B cell (primary cell): ENCODE measurements around the gene PHKA2. TPM values are rescaled to one million over a fixed set of nuclear protein-coding genes. Genes with fewer than 3 reads are reported as not detected.

ENCODE experiments used
- ATAC-seq: fragments of 200-7000 bp; cut with Tn5 transposase; one replicate; pipeline ENCODE4 v1.10.0; 2021; ENCODE audit warnings: low read depth, mild to moderate bottlenecking, moderate number of reproducible peaks, moderate library complexity
- CTCF ChIA-PET: fragments of 350-600 bp; sonication (Branson Sonifier 250); formaldehyde crosslinking; loops from one replicate; lab custom pipeline; 2021; ENCODE audit warnings: antibody characterized with exemption, inconsistent platforms; lab: Charles Lee
- POLR2A ChIA-PET: fragments of 350-600 bp; sonication (Branson Sonifier 250); formaldehyde crosslinking; loops from one replicate; lab custom pipeline; 2021; ENCODE audit warnings: antibody characterized with exemption; lab: Charles Lee
- DNase-seq: peaks from one replicate; pipeline ENCODE4 v3.0.0; 2013
- H2AFZ ChIP-seq: 2 replicates; pipeline ENCODE4 v1.6.1; 2012; ENCODE audit warnings: mild to moderate bottlenecking, low read depth, low read length; ENCODE audit not compliant: insufficient read depth, poor library complexity, severe bottlenecking
- H3K27ac ChIP-seq, 2 donors: 1 replicate in 1 of 2; 2 replicates in 1 of 2; pipeline ENCODE4 v1.5.1; 2012 to 2013; ENCODE audit warnings: low read length in 2 of 2, mild to moderate bottlenecking in 2 of 2, moderate library complexity in 1 of 2
- H3K27me3 ChIP-seq, 4 experiments: fragments of 200-600 bp in 1 of 4; sonication (generic) in 1 of 4; replicated peaks in 1 of 4; 1 replicate in 2 of 4; 2 replicates in 2 of 4; pipeline versions ENCODE4 v1.6.1 to v1.7.0; 2013 to 2016; ENCODE audit warnings: low read length in 3 of 4, mild to moderate bottlenecking in 2 of 4, mixed read lengths in 1 of 4, moderate library complexity in 1 of 4; ENCODE audit not compliant: insufficient read depth in 4 of 4, control insufficient read depth in 3 of 4; ENCODE audit errors: control extremely low read depth in 1 of 4
- H3K36me3 ChIP-seq, 2 experiments: replicated peaks in 1 of 2; 1 replicate in 1 of 2; 2 replicates in 1 of 2; pipeline versions ENCODE4 v1.6.1 to v1.7.1; 2013; ENCODE audit warnings: low read length in 1 of 2; ENCODE audit not compliant: insufficient read depth in 2 of 2, control insufficient read depth in 1 of 2; ENCODE audit errors: control extremely low read depth in 1 of 2, extremely low read depth in 1 of 2
- H3K4me1 ChIP-seq, 2 donors: fragments of 200-600 bp in 1 of 2; sonication (generic) in 1 of 2; 1 replicate in 1 of 2; 2 replicates in 1 of 2; pipeline versions ENCODE4 v1.5.1 to v1.6.1; 2013 to 2017; ENCODE audit warnings: low read length in 2 of 2; ENCODE audit not compliant: control insufficient read depth in 2 of 2, insufficient read depth in 2 of 2
- H3K4me2 ChIP-seq: replicated peaks from 2 replicates; pipeline ENCODE3; 2012; ENCODE audit warnings: mild to moderate bottlenecking, low read depth, low read length; ENCODE audit not compliant: poor library complexity, severe bottlenecking
- H3K4me3 ChIP-seq, 5 experiments: fragments of 200-600 bp in 1 of 5; sonication (generic) in 1 of 5; 1 replicate in 3 of 5; 2 replicates in 2 of 5; pipeline versions ENCODE4 v1.5.1 to v1.7.0; 2011 to 2016; ENCODE audit warnings: low read length in 4 of 5, mild to moderate bottlenecking in 4 of 5, low read depth in 2 of 5, control low read depth in 1 of 5, moderate library complexity in 1 of 5; ENCODE audit not compliant: insufficient read depth in 1 of 5; ENCODE audit errors: control extremely low read depth in 1 of 5, extremely low read depth in 1 of 5
- H3K79me2 ChIP-seq: fragments of 200-600 bp; sonication (generic); one replicate; pipeline ENCODE4 v1.6.0; 2016; ENCODE audit warnings: low read length; ENCODE audit not compliant: control insufficient read depth, insufficient read depth
- H3K9ac ChIP-seq: fragments of 200-600 bp; sonication (generic); 2 replicates; pipeline ENCODE4 v1.6.1; 2017; ENCODE audit warnings: mild to moderate bottlenecking, low read length, moderate library complexity
- H3K9me3 ChIP-seq, 3 donors: one replicate each; pipeline versions ENCODE4 v1.6.1 to v1.7.1; 2013; ENCODE audit warnings: low read length in 2 of 3; ENCODE audit not compliant: control insufficient read depth in 2 of 3, insufficient read depth in 1 of 3; ENCODE audit errors: control extremely low read depth in 1 of 3
- H4K20me1 ChIP-seq: 2 replicates; pipeline ENCODE4 v1.6.0; 2012; ENCODE audit warnings: mild to moderate bottlenecking, low read length; ENCODE audit not compliant: insufficient read depth, control insufficient read depth, poor library complexity, severe bottlenecking
- H3K27ac Mint-ChIP-seq: one replicate; pipeline ENCODE4 v1.8.0; 2021; ENCODE audit warnings: mixed read lengths
- H3K27me3 Mint-ChIP-seq: one replicate; pipeline ENCODE4 v1.8.0; 2021; ENCODE audit warnings: mixed read lengths
- H3K4me1 Mint-ChIP-seq: one replicate; pipeline ENCODE4 v1.8.0; 2021; ENCODE audit warnings: mixed read lengths
- H3K4me3 Mint-ChIP-seq: one replicate; pipeline ENCODE4 v1.8.0; 2021; ENCODE audit warnings: mixed read lengths
- H3K9me3 Mint-ChIP-seq: one replicate; pipeline ENCODE4 v1.8.0; 2022; ENCODE audit warnings: mixed read lengths; ENCODE audit not compliant: insufficient read depth
- EZH2 ChIP-seq: IDR thresholded peaks from 2 replicates; pipeline ENCODE4 v1.6.1; 2012; ENCODE audit warnings: borderline replicate concordance, low read depth, mild to moderate bottlenecking, moderate library complexity, low read length; ENCODE audit not compliant: insufficient read depth, poor library complexity, severe bottlenecking
- WGBS: methylation state at CpG from one replicate; pipeline ENCODE4 v1.1.5; 2013; ENCODE audit warnings: missing lambda C conversion rate; ENCODE audit not compliant: insufficient coverage; 5-methylcytosine and 5-hydroxymethylcytosine counted together
- intact Hi-C: fragments of 100-400 bp; cut with micrococcal nuclease; formaldehyde crosslinking; loops from one replicate; pipeline ENCODE4 v1.10.0; 2022
- polyA plus RNA-seq: library from polyadenylated mRNA; depleted of rRNA; stranded (reverse); fragments of >200 nt; gene quantifications from 2 replicates; pipeline ENCODE4 v1.2.3, GENCODE V29; 2012
- total RNA-seq, 2 donors: library from RNA; stranded (reverse); fragments of 120-200 nt in 1 of 2; gene quantifications; 1 replicate in 1 of 2; 2 replicates in 1 of 2; pipeline versions ENCODE4 v1.2.3 to v1.2.4, GENCODE V29; 2013 to 2022
- TF ChIP-seq, protein P1 (sequence below): fragments of 200-600 bp; IDR thresholded peaks from one replicate; pipeline ENCODE4 v1.8.0; 2022; ENCODE audit warnings: antibody characterized with exemption, mild to moderate bottlenecking

PHKA2 gene
- total and polyA plus RNA-seq, 2 donors (not counting 1 experiment from before 2014, with no cell fraction given): 54.6 to 60.6 TPM

- H3K9me3 ChIP-seq: no peaks in the 10 kb centered on the region
- POLR2A ChIA-PET: interaction anchor here (1.8 kb wide), 1 partner anchor 99 kb away, joined by 8 read pairs; no protein-coding TSS in a partner anchor
- peak overlapping the region; percentile 95 for H3K4me3 Mint-ChIP-seq
- no peaks in the 10 kb centered on the region for H3K36me3 ChIP-seq
- no peaks in the 10 kb centered on the region for H3K9me3 Mint-ChIP-seq
- H3K4me2 ChIP-seq: peak overlapping the region; percentile 74
- peaks cover 24% of the 10 kb centered on the region for H3K4me1 Mint-ChIP-seq
- peak overlapping the region; percentile 97 for H3K27ac Mint-ChIP-seq
- peak; percentile 83 for ATAC-seq
- peaks cover 14 to 20% of the 10 kb centered on the region in 2 donors for H3K4me1 ChIP-seq
- H3K27me3 Mint-ChIP-seq: no peaks in the 10 kb centered on the region
- peak overlapping the region; percentile 88 for H2AFZ ChIP-seq
- intact Hi-C loops: loop anchor here (2.0 to 5.0 kb wide), 4 partner anchors 98 to 462 kb away; partner anchors contain the start of genes CDKL5 and PHKA2
- no peaks in the 10 kb centered on the region for H3K79me2 ChIP-seq
- H3K27ac ChIP-seq: peak overlapping the region; percentile 59 to 75
- peak overlapping the region; percentile 49 to 65 (median 58) for H3K4me3 ChIP-seq
- no peak for TF ChIP-seq EZH2
- TF ChIP-seq, protein P1, sequence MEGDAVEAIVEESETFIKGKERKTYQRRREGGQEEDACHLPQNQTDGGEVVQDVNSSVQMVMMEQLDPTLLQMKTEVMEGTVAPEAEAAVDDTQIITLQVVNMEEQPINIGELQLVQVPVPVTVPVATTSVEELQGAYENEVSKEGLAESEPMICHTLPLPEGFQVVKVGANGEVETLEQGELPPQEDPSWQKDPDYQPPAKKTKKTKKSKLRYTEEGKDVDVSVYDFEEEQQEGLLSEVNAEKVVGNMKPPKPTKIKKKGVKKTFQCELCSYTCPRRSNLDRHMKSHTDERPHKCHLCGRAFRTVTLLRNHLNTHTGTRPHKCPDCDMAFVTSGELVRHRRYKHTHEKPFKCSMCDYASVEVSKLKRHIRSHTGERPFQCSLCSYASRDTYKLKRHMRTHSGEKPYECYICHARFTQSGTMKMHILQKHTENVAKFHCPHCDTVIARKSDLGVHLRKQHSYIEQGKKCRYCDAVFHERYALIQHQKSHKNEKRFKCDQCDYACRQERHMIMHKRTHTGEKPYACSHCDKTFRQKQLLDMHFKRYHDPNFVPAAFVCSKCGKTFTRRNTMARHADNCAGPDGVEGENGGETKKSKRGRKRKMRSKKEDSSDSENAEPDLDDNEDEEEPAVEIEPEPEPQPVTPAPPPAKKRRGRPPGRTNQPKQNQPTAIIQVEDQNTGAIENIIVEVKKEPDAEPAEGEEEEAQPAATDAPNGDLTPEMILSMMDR: peak; percentile 60
- DNase-seq: peak; percentile 69
- CTCF ChIA-PET: interaction anchor here (0.9 to 1.3 kb wide), 2 partner anchors 9 to 18 kb away, joined by 4 read pairs; no protein-coding TSS in a partner anchor
- H4K20me1 ChIP-seq: no peaks in the 10 kb centered on the region
- no peaks in the 10 kb centered on the region for H3K27me3 ChIP-seq
- 1% methylated on average over 10 of the region's 26 CpGs for WGBS
- peak overlapping the region; percentile 63 for H3K9ac ChIP-seq
Observed at GRCh38 chrX:18886344-18887161, 97.4 kb downstream of the PHKA2 start.

DNA sequence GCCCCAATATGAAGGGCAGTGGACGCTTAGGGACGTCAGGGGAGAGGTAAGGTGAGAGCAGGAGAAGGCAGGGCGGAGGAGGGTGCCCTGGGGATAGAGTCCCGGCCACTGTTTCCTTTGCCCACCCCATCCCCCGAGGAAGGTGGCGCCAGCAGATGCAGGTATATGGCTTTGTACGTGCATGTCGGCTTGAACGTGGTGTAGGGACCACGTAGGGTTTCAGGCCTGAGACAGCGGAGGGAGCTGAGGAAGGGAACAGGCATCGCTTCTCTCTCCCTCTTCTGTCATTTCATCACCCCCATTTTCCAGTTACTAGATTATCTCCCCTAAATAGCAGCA lies 97.9 kb downstream of the PHKA2 start:
- no peaks in the 10 kb centered on the region for H3K9me3 ChIP-seq
- Mint-ChIP-seq H3K27me3 (no peaks in the 10 kb centered on the region), H3K4me3 (peak overlapping the region; percentile 95), H3K9me3 (no peaks in the 10 kb centered on the region), H3K27ac (peak overlapping the region; percentile 97), H3K4me1 (peaks cover 24% of the 10 kb centered on the region)
- WGBS: no CpG with 5 or more reads among the region's 12 CpGs
- POLR2A ChIA-PET: no interaction called here
- H3K27me3 ChIP-seq: no peaks in the 10 kb centered on the region
- CTCF ChIA-PET: interaction anchor here (0.9 to 1.3 kb wide), 2 partner anchors 9 to 17 kb away, joined by 4 read pairs; no protein-coding TSS in a partner anchor
- H3K36me3 ChIP-seq: no peaks in the 10 kb centered on the region
- H2AFZ ChIP-seq: peak overlapping the region; percentile 88
- ATAC-seq (peak; percentile 5), DNase-seq (no peak)
- peak overlapping the region; percentile 49 to 65 (median 58) for H3K4me3 ChIP-seq
- intact Hi-C loops: loop anchor here (2.0 to 5.0 kb wide), 4 partner anchors 99 to 461 kb away; partner anchors contain the start of genes CDKL5 and PHKA2
- peak overlapping the region; percentile 63 for H3K9ac ChIP-seq
- H3K79me2 ChIP-seq: no peaks in the 10 kb centered on the region
- H4K20me1 ChIP-seq: no peaks in the 10 kb centered on the region
- no peak for TF ChIP-seq EZH2
- TF ChIP-seq, protein P1: no peak
- peaks cover 14 to 20% of the 10 kb centered on the region in 2 donors for H3K4me1 ChIP-seq
- peak overlapping the region; percentile 59 to 75 for H3K27ac ChIP-seq
- H3K4me2 ChIP-seq: peak overlapping the region; percentile 74
